Kidney epithelial cell (primary cell): ENCODE results near the gene TEX19. TPM values are rescaled to one million over a fixed set of nuclear protein-coding genes. Genes with fewer than 3 reads are reported as not detected.
"Not testable (repeated sequence)": the region's sequence is repeated elsewhere in the genome, so short reads cannot be mapped to it uniquely, and the experiment has no call there.

Experiments used
- DNase-seq: peaks from one replicate; pipeline ENCODE4 v3.0.0-alpha.2; 2010; ENCODE audit warnings: low read depth
- H3K27me3 ChIP-seq: 2 replicates; pipeline ENCODE4 v1.6.0; 2011; ENCODE audit warnings: low read length; ENCODE audit not compliant: control insufficient read depth, insufficient read depth
- H3K36me3 ChIP-seq: 2 replicates; pipeline ENCODE4 v1.5.1; 2011; ENCODE audit warnings: low read length; ENCODE audit not compliant: control insufficient read depth, insufficient read depth
- H3K4me3 ChIP-seq: 2 replicates; pipeline ENCODE4 v1.5.1; 2011; ENCODE audit warnings: low read depth, mild to moderate bottlenecking, control low read depth, low read length
- CTCF ChIP-seq: IDR thresholded peaks from 2 replicates; pipeline ENCODE4 v1.5.1; 2011; ENCODE audit warnings: mild to moderate bottlenecking, moderate library complexity, low read length, control low read depth, inconsistent platforms; ENCODE audit not compliant: insufficient read depth, poor library complexity, severe bottlenecking
- total RNA-seq: library from RNA; depleted of rRNA; stranded (reverse); fragments of >200 nt; gene quantifications from 2 replicates; pipeline ENCODE4 v1.2.3, GENCODE V29; 2015

The TEX19 gene
- total RNA-seq, 1 donor from 2014 or later: not detected

GRCh38 chr17:82357394-82357793 lies 1.7 kb upstream of the TEX19 start:
- TF ChIP-seq CTCF: no peak
- Histone ChIP-seq H3K27me3 (peaks cover 4% of the 10 kb centered on the region), H3K36me3 (no peaks in the 10 kb centered on the region), H3K4me3 (no peak overlapping the region)
- DNase-seq: no peak

GRCh38 chr17:82359451-82360074 lies 516 bp downstream of the TEX19 start:
- not testable (repeated sequence) for DNase-seq

GRCh38 chr17:82361885-82362633 lies 3.0 kb downstream of the TEX19 start:
- DNase-seq: no peak
- no peaks in the 10 kb centered on the region for H3K36me3 ChIP-seq
- H3K4me3 ChIP-seq: no peak overlapping the region
- peaks cover 14% of the 10 kb centered on the region for H3K27me3 ChIP-seq
- TF ChIP-seq CTCF: no peak

More at GRCh38 chr17:82359451-82360074, 516 bp downstream of the TEX19 start:
- H3K36me3 ChIP-seq, H3K4me3 ChIP-seq, H3K27me3 ChIP-seq: not testable (repeated sequence)

- H3K36me3 ChIP-seq: no peaks in the 10 kb centered on the region
- peaks cover 20% of the 10 kb centered on the region for H3K27me3 ChIP-seq
- no peak for TF ChIP-seq CTCF
- H3K4me3 ChIP-seq: no peak overlapping the region
- DNase-seq: no peak
These were observed 6.7 kb downstream of the TEX19 start for GRCh38 chr17:82365606-82366295.

GRCh38 chr17:82366749-82367148 lies 7.7 kb downstream of the TEX19 start:
- DNase-seq: no peak
- TF ChIP-seq CTCF: no peak
- peaks cover 30% of the 10 kb centered on the region for H3K27me3 ChIP-seq
- no peaks in the 10 kb centered on the region for H3K36me3 ChIP-seq
- H3K4me3 ChIP-seq: no peak overlapping the region
